GM21367 (cell line): ENCODE results near the gene DEFB127.
"Not testable (repeated sequence)": the region's sequence is repeated elsewhere in the genome, so short reads cannot be mapped to it uniquely, and the experiment has no call there.

Source experiments
- ATAC-seq: cut with Tn5 transposase; IDR thresholded peaks from one replicate; pipeline ENCODE4 v1.9.1; 2021; ENCODE audit not compliant: unreplicated experiment

The DEFB127 gene, protein sequence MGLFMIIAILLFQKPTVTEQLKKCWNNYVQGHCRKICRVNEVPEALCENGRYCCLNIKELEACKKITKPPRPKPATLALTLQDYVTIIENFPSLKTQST

DNA sequence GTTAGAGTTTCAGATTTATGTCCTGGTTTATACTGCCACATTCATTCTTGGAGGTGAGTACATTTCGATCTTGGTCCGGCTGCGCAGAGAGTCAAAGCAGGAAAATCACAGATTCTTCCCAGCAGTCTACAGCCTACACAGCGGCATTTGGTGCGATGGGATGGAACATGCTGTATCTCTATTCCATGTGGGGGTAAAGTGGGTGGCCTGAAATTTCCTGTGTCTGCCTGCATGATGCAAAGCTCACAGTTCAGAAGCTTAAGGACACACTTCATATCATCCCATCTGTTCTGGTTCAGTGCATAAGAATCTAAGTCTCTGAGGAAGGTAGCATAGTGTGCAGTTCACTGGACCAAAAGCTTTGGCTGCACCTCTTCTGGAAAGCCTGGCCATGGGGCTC is at the start of gene DEFB127:
Gene DEFB127, plus strand, starts transcription at position 301 of the 400 bp plus-strand sequence. Its CDS starts 91 bp downstream, at position 392.
- no peak for ATAC-seq

DNA sequence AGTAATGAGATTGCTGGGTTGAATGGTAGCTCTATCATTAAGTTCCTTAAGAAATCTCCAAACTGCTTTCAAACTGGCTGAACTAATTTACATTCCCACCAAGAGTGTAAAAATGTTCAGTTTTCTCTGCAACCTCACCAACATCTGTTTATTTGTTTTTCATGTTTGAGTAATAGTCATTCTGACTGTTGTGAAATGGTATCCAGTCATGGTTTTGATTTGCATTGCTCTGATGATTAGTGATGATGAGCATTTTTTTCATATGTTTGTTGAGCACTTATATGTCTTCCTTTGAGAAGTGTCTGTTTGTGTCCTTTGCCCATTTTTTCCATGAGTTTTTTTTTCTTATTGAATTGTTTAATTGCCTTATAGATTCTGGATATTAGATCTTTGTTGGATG is 44.9 kb upstream of the DEFB127 start:
- no peak for ATAC-seq

DNA sequence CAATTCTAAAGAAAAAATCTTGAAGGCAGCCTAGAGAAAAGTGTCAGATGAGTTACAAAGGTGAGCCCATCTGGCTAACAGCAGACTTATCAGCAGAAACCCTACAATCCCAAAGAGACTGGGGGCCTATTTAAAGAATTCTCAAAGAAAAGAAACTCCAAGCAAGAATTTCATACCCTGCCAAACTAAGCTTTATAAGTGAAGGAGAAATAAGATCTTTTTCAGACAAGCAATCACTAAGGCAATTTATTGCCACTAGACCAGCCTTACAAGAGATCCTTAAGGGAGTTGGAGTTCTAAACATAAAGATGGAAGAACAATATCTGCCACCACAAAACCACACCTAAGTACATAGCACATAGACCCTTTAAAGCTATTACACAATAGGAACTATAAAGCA is 39.7 kb upstream of the DEFB127 start:
- ATAC-seq, result no peak

DNA sequence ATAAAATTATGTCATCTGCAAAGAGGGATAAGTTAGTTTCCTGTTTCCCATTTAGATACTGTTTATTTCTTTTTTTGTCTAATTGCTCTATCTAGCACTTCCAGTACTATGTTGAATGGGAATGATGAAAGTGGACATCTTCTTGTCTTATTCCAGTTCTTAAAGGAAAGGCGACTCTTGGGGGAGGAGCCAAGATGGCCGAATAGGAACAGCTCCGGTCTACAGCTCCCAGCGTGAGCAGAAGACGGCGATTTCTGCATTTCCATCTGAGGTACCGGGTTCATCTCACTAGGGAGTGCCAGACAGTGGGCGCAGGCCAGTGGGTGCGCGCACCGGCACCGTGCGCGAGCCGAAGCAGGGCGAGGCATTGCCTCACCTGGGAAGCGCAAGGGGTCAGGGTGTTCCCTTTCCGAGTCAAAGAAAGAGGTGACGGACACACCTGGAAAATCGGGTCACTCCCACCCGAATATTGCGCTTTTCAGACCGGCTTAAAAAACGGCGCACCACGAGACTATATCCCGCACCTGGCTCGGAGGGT is 27.4 kb upstream of the DEFB127 start:
- ATAC-seq, result not testable (repeated sequence)

DNA sequence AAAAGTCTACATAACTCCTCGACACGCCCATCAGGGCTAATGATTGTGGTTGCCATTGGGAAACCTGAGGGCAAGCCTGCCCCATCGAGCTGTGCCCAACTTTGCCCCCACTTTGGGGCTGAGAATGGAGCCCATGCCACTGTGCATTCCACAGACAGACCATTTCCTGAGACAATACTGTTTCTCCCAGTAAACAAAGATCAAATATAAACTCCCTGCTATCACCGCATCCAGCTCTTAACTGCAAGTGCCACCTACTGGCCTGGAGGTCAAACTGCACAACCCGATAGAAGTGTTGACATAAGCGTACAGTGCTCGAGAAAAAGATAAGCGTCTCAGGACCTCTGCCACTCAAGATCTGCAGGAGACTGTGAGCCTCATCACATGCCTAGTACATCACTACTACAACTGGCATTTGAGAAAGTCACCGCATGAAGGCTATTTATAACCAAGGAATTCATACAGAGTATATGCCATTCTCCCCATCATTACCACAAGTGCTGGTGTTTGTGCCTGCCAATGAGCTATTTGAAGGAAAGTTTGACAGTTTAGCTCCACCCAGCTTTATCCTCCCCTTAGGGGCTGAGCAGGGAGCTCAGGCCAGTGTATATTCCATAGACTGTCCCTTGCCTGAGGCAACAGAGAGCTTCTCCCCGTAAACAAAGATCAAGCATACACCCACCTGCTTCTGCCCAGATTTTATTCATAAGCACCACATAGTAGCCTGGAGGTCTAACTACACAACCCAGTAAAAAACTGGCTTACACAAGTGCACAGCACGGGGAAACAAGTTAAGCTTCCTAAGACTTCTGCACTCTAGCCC is 19.4 kb upstream of the DEFB127 start:
- no peak for ATAC-seq

DNA sequence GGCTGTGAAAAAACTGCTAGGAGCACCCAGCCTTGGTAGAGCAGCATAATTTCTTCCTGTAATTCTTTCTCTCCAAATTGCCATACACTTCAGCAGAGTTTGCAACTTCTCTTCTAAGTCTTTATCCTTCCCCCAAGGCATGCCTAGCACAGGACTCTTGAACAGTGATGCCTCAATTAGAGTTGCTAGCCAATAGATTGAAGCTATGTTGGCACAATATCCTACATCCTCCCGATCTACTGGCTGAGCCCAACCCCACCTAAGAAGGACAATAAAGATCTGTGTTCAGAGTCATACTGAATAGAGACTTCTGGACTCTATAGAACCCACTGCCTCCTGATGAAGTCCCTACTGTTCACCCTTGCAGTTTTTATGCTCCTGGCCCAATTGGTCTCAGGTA is 15.0 kb upstream of the DEFB127 start, which contains the start of gene DEFB126:
Gene DEFB126, plus strand, starts transcription at position 301 of the 400 bp plus-strand sequence. Its CDS starts 39 bp downstream, at position 340.
- no peak for ATAC-seq

DNA sequence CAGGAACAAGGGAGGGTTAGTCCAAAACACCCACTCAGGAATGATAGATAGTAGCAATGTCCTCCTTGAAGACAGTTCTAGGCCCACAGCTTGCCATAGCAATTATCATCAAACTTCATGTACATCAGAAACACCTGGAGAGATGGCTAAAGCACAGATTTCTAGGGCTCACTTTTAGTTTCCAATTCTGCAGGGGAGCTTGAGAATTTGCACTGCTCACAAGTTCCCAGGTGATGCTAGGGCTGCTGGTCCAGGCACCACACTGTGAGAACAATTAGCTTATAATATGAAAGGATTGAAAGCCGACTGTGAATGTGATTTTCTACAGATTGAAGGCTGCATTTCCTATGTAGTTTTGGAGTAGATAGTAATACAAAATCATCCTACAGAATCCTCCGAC is 11.4 kb upstream of the DEFB127 start:
- no peak for ATAC-seq

DNA sequence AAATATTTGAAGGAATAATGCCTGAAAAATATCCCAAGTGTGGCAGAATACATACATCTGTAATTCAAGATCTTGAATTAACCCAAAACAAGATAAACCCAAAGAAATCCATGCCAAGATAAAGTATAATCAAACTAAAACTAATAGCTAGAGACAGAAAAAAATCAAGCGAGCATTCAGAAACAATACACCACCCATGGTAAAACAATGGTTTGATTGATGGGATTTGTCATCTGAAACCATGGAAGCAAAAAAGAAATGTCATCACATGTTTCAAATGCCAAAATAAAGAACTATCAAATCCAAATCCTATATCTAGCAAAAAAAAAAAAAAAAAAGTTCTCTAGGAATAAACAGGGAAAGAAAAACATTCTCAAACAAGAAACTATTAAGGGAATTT is 5.1 kb upstream of the DEFB127 start:
- no peak for ATAC-seq

DNA sequence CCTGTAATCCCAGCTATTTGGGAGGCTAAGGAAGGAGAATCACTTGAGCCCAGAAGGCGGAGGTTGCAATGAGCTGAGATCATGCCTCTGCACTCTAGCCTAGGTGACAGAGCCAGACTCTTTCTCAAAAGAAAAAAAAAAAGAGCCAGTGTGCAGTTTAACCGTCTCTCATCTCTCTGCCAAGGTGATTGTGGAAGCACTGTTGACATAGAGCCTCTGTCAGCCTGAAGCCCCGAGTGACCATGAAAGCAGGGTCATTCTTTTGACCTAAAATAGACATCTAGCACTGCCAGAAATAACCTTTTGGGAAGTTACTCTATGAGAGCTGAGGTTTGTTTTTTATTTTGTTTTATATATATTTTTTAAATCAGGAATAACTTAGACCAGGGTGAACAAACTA is 7.4 kb downstream of the DEFB127 start:
- no peak for ATAC-seq

DNA sequence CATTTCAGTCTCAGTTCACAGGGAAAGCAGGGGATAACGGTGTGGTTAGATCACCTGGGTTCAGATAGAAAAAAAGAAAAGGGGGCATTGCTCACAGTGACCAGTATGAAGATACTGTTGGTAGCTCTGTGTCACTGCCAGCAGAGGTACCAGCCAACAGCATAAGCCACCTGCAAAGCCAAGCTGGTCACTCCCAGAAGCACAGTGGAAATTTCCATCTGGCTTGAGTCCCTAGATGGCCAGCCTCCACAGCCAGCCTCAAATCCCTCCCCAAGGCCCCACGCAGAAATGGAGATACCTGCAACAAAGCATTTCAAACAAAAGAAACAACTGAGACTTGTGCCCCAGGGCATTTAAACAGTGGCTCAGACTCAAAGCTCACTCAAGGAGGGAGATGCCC is 11.6 kb downstream of the DEFB127 start:
- no peak for ATAC-seq

DNA sequence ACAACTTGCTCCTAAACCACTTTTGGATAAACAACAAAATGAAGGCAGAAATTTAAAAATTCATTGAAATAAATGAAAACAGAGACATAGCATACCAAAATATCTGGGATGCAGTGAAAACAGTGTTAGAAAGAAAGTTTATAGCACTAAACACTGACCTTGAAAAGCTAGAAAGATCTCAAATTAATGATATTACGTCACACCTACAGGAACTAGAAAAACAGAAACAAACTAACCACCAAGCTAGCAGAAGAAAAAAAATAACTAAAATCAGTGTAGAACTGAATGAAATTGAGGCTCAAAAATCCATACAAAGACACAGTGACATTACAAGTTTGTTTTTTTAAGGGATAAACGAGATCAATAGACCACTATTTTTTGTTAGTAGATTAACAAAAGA is 27.0 kb downstream of the DEFB127 start:
- no peak for ATAC-seq

DNA sequence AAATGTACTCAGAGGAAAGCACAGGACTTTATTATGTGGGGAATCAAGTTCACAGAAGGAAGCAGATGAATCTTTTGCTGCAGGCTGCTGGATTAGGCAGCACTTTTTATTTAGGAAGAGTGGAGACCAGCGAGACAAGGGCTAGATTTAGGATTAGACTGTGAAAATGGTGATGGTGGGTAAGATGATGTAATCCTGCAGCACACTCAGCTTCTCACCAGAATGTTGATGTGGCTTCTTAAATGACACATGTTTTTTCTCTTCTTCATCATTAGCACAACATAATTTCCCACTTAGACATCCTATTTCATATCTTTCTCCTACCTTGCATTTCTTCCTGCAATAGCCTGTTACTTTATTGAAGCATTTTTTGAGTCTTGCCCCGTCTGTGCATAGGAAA is 30.5 kb downstream of the DEFB127 start:
- ATAC-seq, result no peak

DNA sequence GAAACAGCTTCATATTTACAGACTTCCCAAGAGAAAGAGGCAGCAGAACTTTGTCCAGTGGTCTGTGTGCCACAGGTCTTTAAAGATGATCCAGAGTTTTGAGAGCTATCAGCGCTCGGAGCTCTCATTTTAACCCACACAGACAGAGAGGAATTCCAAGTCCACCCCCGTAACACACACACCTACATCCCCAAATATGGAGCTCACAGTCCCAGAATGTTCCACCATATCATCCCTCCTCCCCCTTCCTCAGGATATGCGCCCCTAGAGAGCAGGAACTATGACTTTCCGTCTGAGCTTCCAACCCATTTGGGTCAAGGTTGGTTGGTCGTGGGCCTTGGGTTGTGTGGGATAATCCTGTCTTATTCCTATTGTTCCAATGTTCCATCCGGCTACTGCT is 32.4 kb downstream of the DEFB127 start, which contains the start of gene DEFB128:
Gene DEFB128, minus strand, starts transcription at position 101 of the 400 bp plus-strand sequence. Its CDS starts 88 bp downstream, at position 13.
- no peak for ATAC-seq

DNA sequence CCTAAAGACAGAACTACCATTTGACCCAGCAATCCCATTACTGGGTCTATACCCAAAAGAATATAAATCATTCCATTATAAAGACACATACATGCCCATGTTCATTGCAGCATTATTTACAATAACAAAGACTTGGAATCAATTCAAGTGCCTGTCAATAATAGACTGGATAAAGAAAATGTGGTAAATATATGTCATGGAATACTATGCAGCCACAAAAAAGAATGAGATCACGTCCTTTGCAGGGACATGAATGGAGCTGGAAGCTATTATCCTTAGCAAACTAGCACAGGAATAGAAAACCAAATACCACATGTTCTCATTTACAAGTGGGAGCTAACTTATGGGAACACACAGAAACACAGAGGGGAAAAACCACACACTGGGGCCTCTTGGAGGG is 41.0 kb downstream of the DEFB127 start:
- ATAC-seq, result no peak

DNA sequence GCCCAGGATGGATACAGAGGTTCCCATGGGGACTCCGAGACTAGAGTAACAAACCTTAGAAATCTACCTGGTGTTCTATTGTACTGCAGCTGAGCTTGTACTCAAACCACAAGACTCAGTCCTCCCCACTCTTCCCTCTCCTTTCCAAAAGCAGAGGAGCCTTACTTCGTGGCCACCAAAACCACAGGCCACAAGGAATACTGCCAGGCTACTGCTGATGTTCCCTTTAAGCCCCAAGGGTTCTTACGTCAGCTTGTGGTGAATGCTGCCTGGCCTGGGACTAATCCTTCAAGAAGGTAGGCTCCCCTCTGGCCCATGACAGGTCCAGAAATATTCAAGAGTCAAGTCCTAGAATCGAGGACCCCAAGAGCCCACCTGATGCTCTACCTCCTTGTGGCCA is 42.7 kb downstream of the DEFB127 start:
- no peak for ATAC-seq

DNA sequence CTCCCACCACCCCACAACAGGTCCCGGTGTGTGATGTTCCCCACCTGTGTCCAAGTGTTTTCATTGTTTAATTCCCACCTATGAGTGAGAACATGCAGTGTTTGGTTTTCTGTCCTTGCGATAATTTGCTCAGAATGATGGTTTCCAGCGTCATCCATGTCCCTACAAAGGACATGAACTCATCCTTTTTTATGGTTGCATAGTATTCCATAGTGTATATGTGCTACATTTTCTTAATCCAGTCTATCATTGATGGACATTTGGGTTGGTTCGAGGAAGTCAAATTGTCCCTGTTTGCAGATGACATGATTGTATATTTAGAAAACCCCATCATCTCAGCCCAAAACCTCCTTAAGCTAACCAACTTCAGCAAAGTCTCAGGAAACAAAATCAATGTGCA is 46.4 kb downstream of the DEFB127 start:
- not testable (repeated sequence) for ATAC-seq
